ENCODE data around the gene HEATR3.

DNA sequence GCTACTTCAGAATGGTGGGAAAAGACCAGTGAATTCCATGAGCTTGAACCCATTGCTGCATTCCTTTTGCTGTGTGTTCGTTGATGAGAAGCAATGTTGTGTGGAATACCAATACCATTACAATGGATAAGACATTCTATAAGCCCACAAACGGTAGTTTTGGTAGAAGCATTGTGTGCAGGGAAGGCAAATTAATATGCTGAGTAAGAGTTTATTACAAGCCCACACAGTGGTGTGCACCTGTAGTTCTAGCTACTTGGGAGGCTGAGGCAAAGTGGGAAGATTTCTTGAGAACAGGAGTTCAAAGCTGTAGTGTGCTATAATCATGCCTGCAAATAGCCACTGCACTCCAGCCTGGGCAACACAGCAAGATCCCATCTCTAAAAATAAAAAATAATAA is 67.4 kb downstream of the HEATR3 start:
- TF ChIP-seq, protein P1, sequence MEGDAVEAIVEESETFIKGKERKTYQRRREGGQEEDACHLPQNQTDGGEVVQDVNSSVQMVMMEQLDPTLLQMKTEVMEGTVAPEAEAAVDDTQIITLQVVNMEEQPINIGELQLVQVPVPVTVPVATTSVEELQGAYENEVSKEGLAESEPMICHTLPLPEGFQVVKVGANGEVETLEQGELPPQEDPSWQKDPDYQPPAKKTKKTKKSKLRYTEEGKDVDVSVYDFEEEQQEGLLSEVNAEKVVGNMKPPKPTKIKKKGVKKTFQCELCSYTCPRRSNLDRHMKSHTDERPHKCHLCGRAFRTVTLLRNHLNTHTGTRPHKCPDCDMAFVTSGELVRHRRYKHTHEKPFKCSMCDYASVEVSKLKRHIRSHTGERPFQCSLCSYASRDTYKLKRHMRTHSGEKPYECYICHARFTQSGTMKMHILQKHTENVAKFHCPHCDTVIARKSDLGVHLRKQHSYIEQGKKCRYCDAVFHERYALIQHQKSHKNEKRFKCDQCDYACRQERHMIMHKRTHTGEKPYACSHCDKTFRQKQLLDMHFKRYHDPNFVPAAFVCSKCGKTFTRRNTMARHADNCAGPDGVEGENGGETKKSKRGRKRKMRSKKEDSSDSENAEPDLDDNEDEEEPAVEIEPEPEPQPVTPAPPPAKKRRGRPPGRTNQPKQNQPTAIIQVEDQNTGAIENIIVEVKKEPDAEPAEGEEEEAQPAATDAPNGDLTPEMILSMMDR (IDR thresholded peaks at IDR 0.05): no peak
- TF ChIP-seq POLR2A (IDR thresholded peaks at IDR 0.05): no peak

Measured in esophagus squamous epithelium (tissue), 4 donors.